SK-N-SH (cell line): Measurements from ENCODE around the gene TSPAN16. TPM values are rescaled to one million over a fixed set of nuclear protein-coding genes. Genes with fewer than 3 reads are reported as not detected.

Source experiments
- CTCF ChIA-PET: fragments of 300-600, 350-600 bp; formaldehyde crosslinking; extraction: SDS; loops from one replicate; lab custom pipeline; 2021; lab: Yijun Ruan, JAX
- POLR2A ChIA-PET: fragments of 350-600 bp; sonication (Branson Sonifier 250); formaldehyde crosslinking; extraction: SDS; loops from one replicate; lab custom pipeline; 2020; ENCODE audit warnings: antibody characterized with exemption, inconsistent platforms; lab: Yijun Ruan, JAX
- DNase-seq: peaks from one replicate; pipeline ENCODE4 v3.0.0; 2012
- H2AFZ ChIP-seq: fragments of 200-600 bp; sonication (generic); 2 replicates; pipeline ENCODE4 v1.8.1; 2016; ENCODE audit warnings: antibody characterized with exemption, mild to moderate bottlenecking, low read depth
- H3F3A ChIP-seq: fragments of 200-600 bp; sonication (generic); replicated peaks from 2 replicates; pipeline ENCODE3; 2016; ENCODE audit warnings: antibody characterized with exemption, mild to moderate bottlenecking; ENCODE audit not compliant: insufficient read depth
- H3K27ac ChIP-seq, 2 experiments: fragments of 200-500 bp in 1 of 2; fragments of 200-600 bp in 1 of 2; sonication (Bioruptor generic) in 1 of 2; sonication (generic), shearing (Covaris generic) in 1 of 2; 2 replicates each; pipeline versions ENCODE4 v1.5.1 to v1.6.1; 2014 to 2016; ENCODE audit warnings: low read depth in 2 of 2, inconsistent platforms in 1 of 2, low read length in 1 of 2, mild to moderate bottlenecking in 1 of 2, mixed read lengths in 1 of 2
- H3K27me3 ChIP-seq: fragments of 200-600 bp; sonication (generic), shearing (Covaris generic); 2 replicates; pipeline ENCODE4 v1.6.1; 2016; ENCODE audit warnings: mixed run types; ENCODE audit not compliant: insufficient read depth
- H3K36me3 ChIP-seq, 2 experiments: fragments of 200-500 bp in 1 of 2; fragments of 200-600 bp in 1 of 2; sonication (Bioruptor generic) in 1 of 2; sonication (generic) in 1 of 2; replicated peaks in 1 of 2; 2 replicates each; pipeline versions ENCODE3 to v1.5.1; 2014 to 2016; ENCODE audit warnings: low read length in 1 of 2, mild to moderate bottlenecking in 1 of 2; ENCODE audit not compliant: insufficient read depth in 2 of 2, control insufficient read depth in 1 of 2
- H3K4me1 ChIP-seq, 2 experiments: fragments of 200-500 bp in 1 of 2; fragments of 200-600 bp in 1 of 2; sonication (Bioruptor generic) in 1 of 2; sonication (generic), shearing (Covaris generic) in 1 of 2; 2 replicates each; pipeline versions ENCODE4 v1.5.1 to v1.6.1; 2014 to 2016; ENCODE audit warnings: low read depth in 1 of 2, low read length in 1 of 2, mixed run types in 1 of 2; ENCODE audit not compliant: insufficient read depth in 2 of 2, control insufficient read depth in 1 of 2
- H3K4me2 ChIP-seq: fragments of 200-600 bp; sonication (generic), shearing (Covaris generic); 2 replicates; pipeline ENCODE4 v1.6.1; 2017; ENCODE audit warnings: mixed run types
- H3K4me3 ChIP-seq, 2 experiments: fragments of 200-500 bp in 1 of 2; fragments of 200-600 bp in 1 of 2; sonication (Bioruptor generic) in 1 of 2; sonication (generic), shearing (Covaris generic) in 1 of 2; 2 replicates each; pipeline versions ENCODE4 v1.5.1 to v1.8.1; 2014 to 2016; ENCODE audit warnings: low read depth in 2 of 2, inconsistent platforms in 1 of 2, low read length in 1 of 2, mild to moderate bottlenecking in 1 of 2, mixed read lengths in 1 of 2, moderate library complexity in 1 of 2
- H3K79me2 ChIP-seq: fragments of 200-600 bp; sonication (generic); 2 replicates; pipeline ENCODE4 v1.8.1; 2017; ENCODE audit warnings: mild to moderate bottlenecking; ENCODE audit not compliant: insufficient read depth
- H3K9ac ChIP-seq: fragments of 200-600 bp; sonication (generic); 2 replicates; pipeline ENCODE4 v1.6.1; 2017; ENCODE audit warnings: mixed run types
- H3K9me2 ChIP-seq: fragments of 200-600 bp; sonication (generic); 2 replicates; pipeline ENCODE4 v1.6.1; 2017; ENCODE audit warnings: mixed run types
- H3K9me3 ChIP-seq: fragments of 200-600 bp; sonication (generic); 2 replicates; pipeline ENCODE4 v1.6.1; 2017; ENCODE audit warnings: mixed run types, mild to moderate bottlenecking, moderate library complexity
- H4K20me1 ChIP-seq: fragments of 200-600 bp; sonication (generic); 2 replicates; pipeline ENCODE4 v1.6.1; 2017; ENCODE audit warnings: mild to moderate bottlenecking, mixed run types; ENCODE audit not compliant: insufficient read depth
- CHD2 ChIP-seq: fragments of 150-350 bp; IDR thresholded peaks from 2 replicates; pipeline ENCODE4 v1.6.1; 2018; ENCODE audit warnings: low read length; ENCODE audit not compliant: partially characterized antibody
- ELF1 ChIP-seq: IDR thresholded peaks from 2 replicates; pipeline ENCODE4 v1.4.0; 2012
- EZH2phosphoT487 ChIP-seq: fragments of 200-600 bp; sonication (generic); IDR thresholded peaks from 2 replicates; pipeline ENCODE4 v1.6.1; 2017; ENCODE audit warnings: low read depth, mixed run types, mild to moderate bottlenecking, antibody characterized with exemption, moderate library complexity, borderline replicate concordance
- FOSL2 ChIP-seq: IDR thresholded peaks from 2 replicates; pipeline ENCODE4 v1.4.0; 2012; ENCODE audit warnings: low read depth, mild to moderate bottlenecking, moderate library complexity, borderline replicate concordance
- FOXM1 ChIP-seq: IDR thresholded peaks from 2 replicates; pipeline ENCODE4 v1.4.0; 2012; ENCODE audit warnings: low read depth, mild to moderate bottlenecking
- GABPA ChIP-seq: IDR thresholded peaks from 2 replicates; pipeline ENCODE4 v1.4.0; 2012; ENCODE audit warnings: low read depth, mild to moderate bottlenecking
- GATA2 ChIP-seq: sonication (generic); formaldehyde crosslinking; IDR thresholded peaks from 2 replicates; pipeline ENCODE4 v1.5.0; 2020; ENCODE audit warnings: mild to moderate bottlenecking, missing genetic modification reagents
- JUND ChIP-seq: IDR thresholded peaks from 2 replicates; pipeline ENCODE4 v1.4.0; 2012
- MEF2A ChIP-seq: IDR thresholded peaks from 2 replicates; pipeline ENCODE4 v1.4.0; 2012; ENCODE audit warnings: low read depth, borderline replicate concordance
- MXI1 ChIP-seq: IDR thresholded peaks from 2 replicates; pipeline ENCODE4 v1.6.1; 2012; ENCODE audit warnings: mild to moderate bottlenecking, low read depth, low read length, improper control_type of control experiment
- NFIC ChIP-seq: IDR thresholded peaks from 2 replicates; pipeline ENCODE4 v1.4.0; 2012; ENCODE audit warnings: borderline replicate concordance
- POLR2AphosphoS5 ChIP-seq: IDR thresholded peaks from 2 replicates; pipeline ENCODE4 v1.6.1; 2012; ENCODE audit warnings: low read depth, low read length
- RAD21 ChIP-seq: IDR thresholded peaks from 2 replicates; pipeline ENCODE4 v1.6.1; 2012; ENCODE audit warnings: mild to moderate bottlenecking, low read length
- RCOR1 ChIP-seq: fragments of 150-350 bp; IDR thresholded peaks from 2 replicates; pipeline ENCODE4 v1.6.1; 2017; ENCODE audit warnings: antibody characterized with exemption, low read length
- RXRA ChIP-seq: IDR thresholded peaks from 2 replicates; pipeline ENCODE4 v1.4.0; 2012; ENCODE audit warnings: low read depth, mild to moderate bottlenecking, borderline replicate concordance
- SIN3A ChIP-seq: IDR thresholded peaks from 2 replicates; pipeline ENCODE4 v1.6.1; 2012; ENCODE audit warnings: low read depth, mild to moderate bottlenecking, low read length, moderate library complexity, borderline replicate concordance
- TAF1 ChIP-seq: IDR thresholded peaks from 2 replicates; pipeline ENCODE4 v1.6.1; 2012; ENCODE audit warnings: low read depth, mild to moderate bottlenecking, low read length, moderate library complexity, borderline replicate concordance
- TCF12 ChIP-seq: IDR thresholded peaks from 2 replicates; pipeline ENCODE4 v1.4.0; 2012
- USF2 ChIP-seq: fragments of 150-350 bp; IDR thresholded peaks from 2 replicates; pipeline ENCODE4 v1.6.1; 2017; ENCODE audit warnings: antibody characterized with exemption, low read length, low read depth, borderline replicate concordance
- WGBS: methylation state at CpG from one replicate; pipeline ENCODE4 v1.1.6; 2017; ENCODE audit warnings: low lambda C conversion rate; 5-methylcytosine and 5-hydroxymethylcytosine counted together
- polyA plus RNA-seq, 3 experiments: library from polyadenylated mRNA; depleted of rRNA; stranded (reverse); fragments of >200 nt; gene quantifications; 2 replicates each; pipeline ENCODE4 v1.2.3, GENCODE V29; 2012
- TF ChIP-seq, protein P1 (sequence below): fragments of 150-350 bp; IDR thresholded peaks from 2 replicates; pipeline ENCODE4 v1.6.1; 2016; ENCODE audit warnings: mild to moderate bottlenecking, low read depth, low read length
- TF ChIP-seq, protein P2 (sequence below): IDR thresholded peaks from 2 replicates; pipeline ENCODE4; 2012
- TF ChIP-seq, protein P3 (sequence below): fragments of 200-600 bp; sonication (generic); IDR thresholded peaks from 2 replicates; pipeline ENCODE4 v1.6.1; 2017; ENCODE audit warnings: antibody characterized with exemption, mild to moderate bottlenecking, moderate library complexity
- TF ChIP-seq, protein P4 (sequence below): IDR thresholded peaks from 2 replicates; pipeline ENCODE4 v1.6.1; 2012; ENCODE audit warnings: mild to moderate bottlenecking, low read depth, low read length, moderate library complexity

The TSPAN16 gene
- polyA plus RNA-seq, 1 of the 3 experiments (the other 2 are of a cell fraction): not detected

DNA sequence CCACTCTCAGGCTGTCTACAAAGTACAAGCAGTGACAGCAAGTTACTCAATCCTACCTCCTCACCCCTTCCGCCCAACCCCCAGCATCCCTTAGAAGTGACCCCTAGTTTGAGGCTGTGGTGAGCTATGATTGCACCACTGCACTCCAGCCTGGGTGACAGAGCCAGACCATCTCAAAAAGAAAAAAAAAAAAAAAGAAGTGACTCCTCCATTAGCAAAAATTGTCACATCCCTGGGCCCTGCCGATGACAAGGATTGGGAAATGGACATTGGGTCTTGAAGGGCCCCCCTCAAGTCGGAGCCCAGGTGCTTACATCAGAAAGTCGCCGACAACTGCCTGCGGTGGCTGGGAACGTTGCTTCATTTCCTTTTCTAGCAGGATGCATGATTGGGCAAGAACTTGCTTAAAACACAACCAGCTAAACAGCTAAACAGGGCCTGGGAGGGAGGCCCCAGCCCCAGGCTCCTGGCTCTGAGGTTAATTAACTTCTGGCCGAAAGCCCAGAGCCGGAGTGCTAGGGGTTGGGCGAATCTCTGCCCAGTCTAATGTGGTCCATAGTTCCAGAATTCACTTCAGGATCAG, 28.2 kb downstream of the TSPAN16 start:
- peak overlapping the region; percentile 65 to 87 for H3K27ac ChIP-seq
- CTCF ChIA-PET: interaction anchor here (0.6 to 2.2 kb wide), 10 partner anchors 14 to 237 kb away, joined by 3 to 11 read pairs (median 3); partner anchors contain the start of gene TSPAN16
- POLR2A ChIA-PET: interaction anchor here (1.3 to 2.5 kb wide), 2 partner anchors 14 to 50 kb away, joined by 3 to 17 read pairs; partner anchors contain the start of genes RAB3D and SWSAP1
- TF ChIP-seq ELF1 (no peak), FOSL2 (no peak), RCOR1 (peak; percentile 57), FOXM1 (no peak), TAF1 (no peak), EZH2phosphoT487 (no peak), GABPA (0 out of 2 replicates have a peak, but pooled peaks have one; percentile 28), SIN3A (no peak), USF2 (no peak), NFIC (peak; percentile 85), CHD2 (no peak), POLR2AphosphoS5 (peak; percentile 62; the same call in 1 of the 2 replicates), MXI1 (peak; percentile 18; the same call in 1 of the 2 replicates), MEF2A (no peak), TCF12 (peak; percentile 85), RAD21 (peak; percentile 37), GATA2 (CRISPR knock-in tag) (no peak), JUND (no peak), RXRA (no peak)
- TF ChIP-seq, protein P1, sequence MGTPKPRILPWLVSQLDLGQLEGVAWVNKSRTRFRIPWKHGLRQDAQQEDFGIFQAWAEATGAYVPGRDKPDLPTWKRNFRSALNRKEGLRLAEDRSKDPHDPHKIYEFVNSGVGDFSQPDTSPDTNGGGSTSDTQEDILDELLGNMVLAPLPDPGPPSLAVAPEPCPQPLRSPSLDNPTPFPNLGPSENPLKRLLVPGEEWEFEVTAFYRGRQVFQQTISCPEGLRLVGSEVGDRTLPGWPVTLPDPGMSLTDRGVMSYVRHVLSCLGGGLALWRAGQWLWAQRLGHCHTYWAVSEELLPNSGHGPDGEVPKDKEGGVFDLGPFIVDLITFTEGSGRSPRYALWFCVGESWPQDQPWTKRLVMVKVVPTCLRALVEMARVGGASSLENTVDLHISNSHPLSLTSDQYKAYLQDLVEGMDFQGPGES: no peak
- TF ChIP-seq, protein P2, sequence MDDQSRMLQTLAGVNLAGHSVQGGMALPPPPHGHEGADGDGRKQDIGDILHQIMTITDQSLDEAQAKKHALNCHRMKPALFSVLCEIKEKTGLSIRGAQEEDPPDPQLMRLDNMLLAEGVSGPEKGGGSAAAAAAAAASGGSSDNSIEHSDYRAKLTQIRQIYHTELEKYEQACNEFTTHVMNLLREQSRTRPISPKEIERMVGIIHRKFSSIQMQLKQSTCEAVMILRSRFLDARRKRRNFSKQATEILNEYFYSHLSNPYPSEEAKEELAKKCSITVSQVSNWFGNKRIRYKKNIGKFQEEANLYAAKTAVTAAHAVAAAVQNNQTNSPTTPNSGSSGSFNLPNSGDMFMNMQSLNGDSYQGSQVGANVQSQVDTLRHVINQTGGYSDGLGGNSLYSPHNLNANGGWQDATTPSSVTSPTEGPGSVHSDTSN: no peak
- TF ChIP-seq, protein P3, sequence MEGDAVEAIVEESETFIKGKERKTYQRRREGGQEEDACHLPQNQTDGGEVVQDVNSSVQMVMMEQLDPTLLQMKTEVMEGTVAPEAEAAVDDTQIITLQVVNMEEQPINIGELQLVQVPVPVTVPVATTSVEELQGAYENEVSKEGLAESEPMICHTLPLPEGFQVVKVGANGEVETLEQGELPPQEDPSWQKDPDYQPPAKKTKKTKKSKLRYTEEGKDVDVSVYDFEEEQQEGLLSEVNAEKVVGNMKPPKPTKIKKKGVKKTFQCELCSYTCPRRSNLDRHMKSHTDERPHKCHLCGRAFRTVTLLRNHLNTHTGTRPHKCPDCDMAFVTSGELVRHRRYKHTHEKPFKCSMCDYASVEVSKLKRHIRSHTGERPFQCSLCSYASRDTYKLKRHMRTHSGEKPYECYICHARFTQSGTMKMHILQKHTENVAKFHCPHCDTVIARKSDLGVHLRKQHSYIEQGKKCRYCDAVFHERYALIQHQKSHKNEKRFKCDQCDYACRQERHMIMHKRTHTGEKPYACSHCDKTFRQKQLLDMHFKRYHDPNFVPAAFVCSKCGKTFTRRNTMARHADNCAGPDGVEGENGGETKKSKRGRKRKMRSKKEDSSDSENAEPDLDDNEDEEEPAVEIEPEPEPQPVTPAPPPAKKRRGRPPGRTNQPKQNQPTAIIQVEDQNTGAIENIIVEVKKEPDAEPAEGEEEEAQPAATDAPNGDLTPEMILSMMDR: no peak
- TF ChIP-seq, protein P4, sequence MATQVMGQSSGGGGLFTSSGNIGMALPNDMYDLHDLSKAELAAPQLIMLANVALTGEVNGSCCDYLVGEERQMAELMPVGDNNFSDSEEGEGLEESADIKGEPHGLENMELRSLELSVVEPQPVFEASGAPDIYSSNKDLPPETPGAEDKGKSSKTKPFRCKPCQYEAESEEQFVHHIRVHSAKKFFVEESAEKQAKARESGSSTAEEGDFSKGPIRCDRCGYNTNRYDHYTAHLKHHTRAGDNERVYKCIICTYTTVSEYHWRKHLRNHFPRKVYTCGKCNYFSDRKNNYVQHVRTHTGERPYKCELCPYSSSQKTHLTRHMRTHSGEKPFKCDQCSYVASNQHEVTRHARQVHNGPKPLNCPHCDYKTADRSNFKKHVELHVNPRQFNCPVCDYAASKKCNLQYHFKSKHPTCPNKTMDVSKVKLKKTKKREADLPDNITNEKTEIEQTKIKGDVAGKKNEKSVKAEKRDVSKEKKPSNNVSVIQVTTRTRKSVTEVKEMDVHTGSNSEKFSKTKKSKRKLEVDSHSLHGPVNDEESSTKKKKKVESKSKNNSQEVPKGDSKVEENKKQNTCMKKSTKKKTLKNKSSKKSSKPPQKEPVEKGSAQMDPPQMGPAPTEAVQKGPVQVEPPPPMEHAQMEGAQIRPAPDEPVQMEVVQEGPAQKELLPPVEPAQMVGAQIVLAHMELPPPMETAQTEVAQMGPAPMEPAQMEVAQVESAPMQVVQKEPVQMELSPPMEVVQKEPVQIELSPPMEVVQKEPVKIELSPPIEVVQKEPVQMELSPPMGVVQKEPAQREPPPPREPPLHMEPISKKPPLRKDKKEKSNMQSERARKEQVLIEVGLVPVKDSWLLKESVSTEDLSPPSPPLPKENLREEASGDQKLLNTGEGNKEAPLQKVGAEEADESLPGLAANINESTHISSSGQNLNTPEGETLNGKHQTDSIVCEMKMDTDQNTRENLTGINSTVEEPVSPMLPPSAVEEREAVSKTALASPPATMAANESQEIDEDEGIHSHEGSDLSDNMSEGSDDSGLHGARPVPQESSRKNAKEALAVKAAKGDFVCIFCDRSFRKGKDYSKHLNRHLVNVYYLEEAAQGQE: no peak

More for the DNA sequence above, 28.2 kb downstream of the TSPAN16 start:
- Histone ChIP-seq H4K20me1 (no peaks in the 10 kb centered on the region), H3K9me3 (no peaks in the 10 kb centered on the region), H3F3A (peaks cover 13% of the 10 kb centered on the region), H3K9me2 (no peaks in the 10 kb centered on the region), H2AFZ (no peak overlapping the region), H3K79me2 (no peaks in the 10 kb centered on the region), H3K27me3 (no peaks in the 10 kb centered on the region), H3K4me1 (peaks cover 9 to 19% of the 10 kb centered on the region in 2 experiments), H3K4me3 (0 out of 4 replicates have a peak overlapping the region, but pooled peaks of 1 of the 2 experiments have one; percentile 1), H3K9ac (no peak overlapping the region), H3K4me2 (peak overlapping the region; percentile 66), H3K36me3 (peaks cover 0 to 5% of the 10 kb centered on the region in 2 experiments)
- peak; percentile 91 for DNase-seq
- 6% methylated on average over 10 of the region's 10 CpGs for WGBS
